ENCODE results near the gene PFKFB3. TPM values are rescaled to one million over a fixed set of nuclear protein-coding genes. Genes with fewer than 3 reads are reported as not detected.
"Not testable (repeated sequence)": the region's sequence is repeated elsewhere in the genome, so short reads cannot be mapped to it uniquely, and the experiment has no call there.

Gene PFKFB3
- total and polyA plus RNA-seq, 4 donors: 31.4 to 140 (median 80.6) TPM

DNA sequence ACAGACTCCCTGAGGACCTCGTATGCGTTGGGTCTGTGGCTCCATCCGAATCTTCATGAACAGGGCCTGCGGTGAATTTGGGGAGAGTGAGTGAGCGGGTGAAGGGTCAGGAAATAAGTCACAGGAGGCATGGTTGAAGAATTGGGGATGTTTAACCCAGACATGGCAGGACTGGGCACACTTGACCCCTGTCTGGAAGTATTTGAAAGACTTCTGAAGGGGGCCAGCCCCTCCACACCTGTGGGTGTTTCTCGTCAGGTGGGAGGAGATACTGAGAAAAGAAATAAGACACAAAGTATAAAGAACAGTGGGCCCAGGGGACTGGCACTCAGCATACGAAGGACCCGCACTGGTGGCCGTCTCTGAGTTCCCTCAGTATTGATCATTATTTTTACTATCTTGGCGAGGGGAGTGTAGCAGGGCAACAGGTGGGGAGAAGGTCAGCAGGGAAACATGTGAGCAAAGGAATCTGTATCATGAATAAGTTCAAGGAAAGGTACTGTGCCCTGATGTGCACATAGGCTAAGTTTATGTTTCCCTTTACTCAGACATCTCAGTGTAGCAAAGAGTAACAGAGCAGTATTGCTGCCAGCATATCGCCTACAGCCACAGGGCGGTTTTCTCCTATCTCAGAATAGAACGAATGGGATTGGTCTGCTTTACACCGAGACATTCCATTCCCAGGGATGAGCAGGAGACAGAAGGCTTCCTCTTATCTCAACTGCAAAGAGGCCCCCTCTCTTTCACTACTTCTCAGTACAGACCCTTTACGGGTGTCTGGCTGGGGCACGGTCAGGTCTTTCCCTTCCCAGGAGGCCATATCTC, 38.2 kb upstream of the PFKFB3 start:
- DNase-seq (peak in 1 of 2 donors; percentile 21), ATAC-seq (ENCODE audit: low FRiP score) (no peak)
- intact Hi-C loops (cut with DNase I): loop anchor here in 1 of 2 donors (5.0 kb wide), 1 partner anchor 38 kb away; the partner anchor contains the start of gene PFKFB3
- Histone ChIP-seq H3K27me3 (ENCODE audit: control insufficient read depth in 1 of 2, insufficient read depth in 2 of 2, low read length in 1 of 2) (no peaks in the 10 kb centered on the region), H3K9me3 (ENCODE audit: control insufficient read depth, low read length) (no peaks in the 10 kb centered on the region), H3K4me1 (ENCODE audit: control insufficient read depth in 1 of 2, insufficient read depth in 2 of 2, low read length in 2 of 2) (no peaks in the 10 kb centered on the region), H3K4me3 (ENCODE audit: low read length in 2 of 2) (peak overlapping the region; percentile 44 to 66), H3K36me3 (ENCODE audit: control insufficient read depth in 1 of 2, insufficient read depth in 2 of 2, low read length in 1 of 2) (no peaks in the 10 kb centered on the region), H3K27ac (ENCODE audit: low read depth in 1 of 2, low read length in 2 of 2) (peak overlapping the region; percentile 9 to 64)
- WGBS, 2 donors: 25 to 29% methylated on average over 16 of the region's 16 CpGs

DNA sequence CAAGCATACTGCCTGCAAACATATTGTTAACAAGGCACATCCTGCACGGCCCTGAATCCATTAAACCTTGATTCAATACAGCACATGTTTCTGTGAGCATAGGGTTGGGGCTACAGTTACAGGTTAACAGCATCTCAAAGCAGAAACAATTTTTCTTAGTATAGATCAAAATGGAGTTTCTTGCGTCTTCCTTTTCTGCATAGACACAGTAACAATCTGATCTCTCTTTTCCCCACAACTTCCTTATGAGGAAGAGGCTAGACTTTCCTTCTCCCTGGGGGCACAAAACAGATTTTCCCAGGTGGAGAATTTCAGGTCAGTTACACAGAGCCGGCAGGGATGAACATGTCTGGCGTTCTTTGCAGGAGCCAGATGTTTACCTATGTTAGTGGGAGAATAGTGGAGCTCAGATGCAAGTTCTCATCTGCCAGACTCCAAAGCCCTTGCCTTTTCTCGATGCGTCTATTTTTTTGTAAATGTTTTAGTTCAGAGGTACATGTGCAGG, 37.5 kb upstream of the PFKFB3 start:
- Histone ChIP-seq H3K9me3 (ENCODE audit: control insufficient read depth, low read length) (no peaks in the 10 kb centered on the region), H3K27me3 (ENCODE audit: control insufficient read depth in 1 of 2, insufficient read depth in 2 of 2, low read length in 1 of 2) (no peaks in the 10 kb centered on the region), H3K4me1 (ENCODE audit: control insufficient read depth in 1 of 2, insufficient read depth in 2 of 2, low read length in 2 of 2) (no peaks in the 10 kb centered on the region), H3K4me3 (ENCODE audit: low read length in 2 of 2) (no peak overlapping the region), H3K27ac (ENCODE audit: low read depth in 1 of 2, low read length in 2 of 2) (no peak overlapping the region), H3K36me3 (ENCODE audit: control insufficient read depth in 1 of 2, insufficient read depth in 2 of 2, low read length in 1 of 2) (no peaks in the 10 kb centered on the region)
- ATAC-seq (ENCODE audit: low FRiP score) (no peak), DNase-seq (no peak)
- intact Hi-C loops (cut with DNase I): loop anchor here in 1 of 2 donors (5.0 kb wide), 1 partner anchor 37 kb away; the partner anchor contains the start of gene PFKFB3
- WGBS, 2 donors: 55 to 62% methylated on average over 6 of the region's 6 CpGs

DNA sequence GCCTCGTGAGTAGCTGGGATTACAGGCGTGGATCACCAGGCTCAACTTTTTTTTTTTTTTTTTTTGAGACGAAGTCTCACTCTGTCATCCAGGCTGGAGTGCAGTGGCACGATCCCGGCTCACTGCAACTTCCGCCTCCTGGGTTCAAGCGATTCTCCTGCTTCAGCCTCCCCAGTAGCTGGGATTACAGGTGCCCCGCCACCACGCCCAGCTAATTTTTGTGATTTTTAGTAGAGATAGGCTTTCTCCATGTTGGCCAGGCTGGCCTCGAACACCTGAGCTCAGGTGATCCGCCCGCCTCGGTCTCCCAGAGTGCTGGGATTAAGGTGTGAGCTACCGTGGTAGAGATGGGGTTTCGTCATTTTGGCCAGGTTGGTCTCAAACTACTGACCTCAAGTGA, 36.8 kb upstream of the PFKFB3 start:
- WGBS, 2 donors: 93 to 96% methylated on average over 15 of the region's 15 CpGs
- not testable (repeated sequence) for H3K27ac ChIP-seq (ENCODE audit: low read depth in 1 of 2, low read length in 2 of 2); H3K4me1 ChIP-seq (ENCODE audit: control insufficient read depth in 1 of 2, insufficient read depth in 2 of 2, low read length in 2 of 2)

DNA sequence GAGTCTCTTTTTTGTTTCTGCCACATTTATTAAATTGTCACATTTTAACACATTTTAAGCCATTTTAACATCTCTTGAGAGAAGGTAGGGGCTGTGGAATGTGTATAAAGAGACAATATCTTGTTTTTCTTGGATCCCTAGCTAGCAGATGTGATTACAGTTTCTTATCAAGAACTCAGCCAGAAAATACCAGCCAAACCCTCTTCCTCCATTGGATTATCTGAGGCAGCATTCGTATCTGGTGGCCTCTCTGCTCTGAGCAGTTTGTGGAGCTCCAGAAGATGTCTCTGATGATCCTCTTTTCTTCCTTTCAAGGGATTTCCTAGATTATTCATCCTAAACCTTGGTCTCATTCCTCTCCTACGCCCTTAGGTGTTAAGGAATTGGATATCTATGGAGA, 35.3 kb upstream of the PFKFB3 start:
- intact Hi-C loops (cut with DNase I): loop anchor here in 1 of 2 donors (5.0 kb wide), 1 partner anchor 35 kb away; the partner anchor contains the start of gene PFKFB3
- no peaks in the 10 kb centered on the region for H3K9me3 ChIP-seq (ENCODE audit: control insufficient read depth, low read length)
- ATAC-seq (ENCODE audit: low FRiP score) (no peak), DNase-seq (no peak)
- H3K4me1 ChIP-seq (ENCODE audit: control insufficient read depth in 1 of 2, insufficient read depth in 2 of 2, low read length in 2 of 2): no peaks in the 10 kb centered on the region
- H3K4me3 ChIP-seq (ENCODE audit: low read length in 2 of 2): no peak overlapping the region
- H3K27ac ChIP-seq (ENCODE audit: low read depth in 1 of 2, low read length in 2 of 2): no peak overlapping the region
- 76 to 86% methylated on average over 2 of the region's 2 CpGs for whole genome bisulfite sequencing, 2 donors
- H3K27me3 ChIP-seq (ENCODE audit: control insufficient read depth in 1 of 2, insufficient read depth in 2 of 2, low read length in 1 of 2): no peaks in the 10 kb centered on the region
- no peaks in the 10 kb centered on the region for H3K36me3 ChIP-seq (ENCODE audit: control insufficient read depth in 1 of 2, insufficient read depth in 2 of 2, low read length in 1 of 2)

More for the DNA sequence above, 36.8 kb upstream of the PFKFB3 start:
- not testable (repeated sequence) for H3K4me3 ChIP-seq (ENCODE audit: low read length in 2 of 2); H3K9me3 ChIP-seq (ENCODE audit: control insufficient read depth, low read length); H3K27me3 ChIP-seq (ENCODE audit: control insufficient read depth in 1 of 2, insufficient read depth in 2 of 2, low read length in 1 of 2); ATAC-seq (ENCODE audit: low FRiP score); H3K36me3 ChIP-seq (ENCODE audit: control insufficient read depth in 1 of 2, insufficient read depth in 2 of 2, low read length in 1 of 2)
- DNase-seq: peak in 1 of 2 donors; percentile 17
- intact Hi-C loops (cut with DNase I): loop anchor here in 1 of 2 donors (5.0 kb wide), 1 partner anchor 36 kb away; the partner anchor contains the start of gene PFKFB3

DNA sequence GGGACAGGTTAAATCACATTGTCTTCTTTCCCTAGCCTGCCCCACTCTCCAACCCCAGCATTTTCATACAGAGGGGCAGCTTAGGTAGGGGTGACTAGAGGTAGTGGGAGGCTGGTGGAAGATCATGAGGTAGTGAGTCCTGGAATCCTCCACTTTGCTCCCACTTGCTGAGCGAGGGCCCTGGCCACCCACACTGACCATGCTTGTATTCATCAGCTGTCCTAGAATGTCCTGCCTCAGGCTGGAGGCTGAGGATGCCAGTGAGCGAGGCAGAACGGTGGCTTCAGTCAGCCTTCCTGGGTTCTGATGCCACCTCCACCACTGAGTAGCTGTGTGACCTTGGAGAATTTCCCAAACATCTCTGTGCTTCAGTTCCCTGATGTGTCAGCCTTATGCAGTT, 34.6 kb upstream of the PFKFB3 start:
- Histone ChIP-seq H3K36me3 (ENCODE audit: control insufficient read depth in 1 of 2, insufficient read depth in 2 of 2, low read length in 1 of 2) (no peaks in the 10 kb centered on the region), H3K27me3 (ENCODE audit: control insufficient read depth in 1 of 2, insufficient read depth in 2 of 2, low read length in 1 of 2) (no peaks in the 10 kb centered on the region), H3K9me3 (ENCODE audit: control insufficient read depth, low read length) (no peaks in the 10 kb centered on the region), H3K4me3 (ENCODE audit: low read length in 2 of 2) (no peak overlapping the region), H3K27ac (ENCODE audit: low read depth in 1 of 2, low read length in 2 of 2) (no peak overlapping the region), H3K4me1 (ENCODE audit: control insufficient read depth in 1 of 2, insufficient read depth in 2 of 2, low read length in 2 of 2) (no peaks in the 10 kb centered on the region)
- ATAC-seq (ENCODE audit: low FRiP score): no peak
- DNase-seq: peak in 1 of 2 donors; percentile 23
- intact Hi-C loops (cut with DNase I): loop anchor here in 1 of 2 donors (5.0 kb wide), 1 partner anchor 34 kb away; the partner anchor contains the start of gene PFKFB3
- 61 to 73% methylated on average over 3 of the region's 3 CpGs for WGBS, 2 donors

DNA sequence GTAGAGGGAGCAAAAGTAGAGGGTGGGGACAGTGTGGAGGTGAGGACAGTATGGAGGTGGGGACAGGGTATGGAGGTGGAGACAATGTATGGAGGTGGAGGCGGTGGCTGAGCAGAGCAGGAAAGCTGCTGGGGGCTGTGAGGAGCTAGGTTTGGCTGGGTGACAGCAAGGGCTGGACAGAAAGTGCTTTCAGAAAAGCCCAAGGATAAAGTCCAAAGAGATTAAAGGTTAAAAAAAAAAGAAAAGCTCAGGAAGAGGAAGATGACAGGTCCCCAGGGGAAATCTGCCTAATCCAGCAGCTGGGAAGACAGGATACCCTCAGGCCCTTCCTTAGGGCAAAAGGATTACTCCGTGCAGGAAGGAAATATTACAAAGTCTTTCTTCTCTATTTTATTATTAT, 32.1 kb upstream of the PFKFB3 start:
- Histone ChIP-seq H3K4me3 (ENCODE audit: low read length in 2 of 2) (no peak overlapping the region), H3K9me3 (ENCODE audit: control insufficient read depth, low read length) (no peaks in the 10 kb centered on the region), H3K4me1 (ENCODE audit: control insufficient read depth in 1 of 2, insufficient read depth in 2 of 2, low read length in 2 of 2) (peaks cover 0 to 4% of the 10 kb centered on the region in 2 donors), H3K27ac (ENCODE audit: low read depth in 1 of 2, low read length in 2 of 2) (no peak overlapping the region), H3K27me3 (ENCODE audit: control insufficient read depth in 1 of 2, insufficient read depth in 2 of 2, low read length in 1 of 2) (no peaks in the 10 kb centered on the region), H3K36me3 (ENCODE audit: control insufficient read depth in 1 of 2, insufficient read depth in 2 of 2, low read length in 1 of 2) (no peaks in the 10 kb centered on the region)
- 84 to 88% methylated on average over 2 of the region's 2 CpGs for WGBS, 2 donors
- DNase-seq (peak in 1 of 2 donors; percentile 29), ATAC-seq (ENCODE audit: low FRiP score) (no peak)
- intact Hi-C loops (cut with DNase I): no loop called here

DNA sequence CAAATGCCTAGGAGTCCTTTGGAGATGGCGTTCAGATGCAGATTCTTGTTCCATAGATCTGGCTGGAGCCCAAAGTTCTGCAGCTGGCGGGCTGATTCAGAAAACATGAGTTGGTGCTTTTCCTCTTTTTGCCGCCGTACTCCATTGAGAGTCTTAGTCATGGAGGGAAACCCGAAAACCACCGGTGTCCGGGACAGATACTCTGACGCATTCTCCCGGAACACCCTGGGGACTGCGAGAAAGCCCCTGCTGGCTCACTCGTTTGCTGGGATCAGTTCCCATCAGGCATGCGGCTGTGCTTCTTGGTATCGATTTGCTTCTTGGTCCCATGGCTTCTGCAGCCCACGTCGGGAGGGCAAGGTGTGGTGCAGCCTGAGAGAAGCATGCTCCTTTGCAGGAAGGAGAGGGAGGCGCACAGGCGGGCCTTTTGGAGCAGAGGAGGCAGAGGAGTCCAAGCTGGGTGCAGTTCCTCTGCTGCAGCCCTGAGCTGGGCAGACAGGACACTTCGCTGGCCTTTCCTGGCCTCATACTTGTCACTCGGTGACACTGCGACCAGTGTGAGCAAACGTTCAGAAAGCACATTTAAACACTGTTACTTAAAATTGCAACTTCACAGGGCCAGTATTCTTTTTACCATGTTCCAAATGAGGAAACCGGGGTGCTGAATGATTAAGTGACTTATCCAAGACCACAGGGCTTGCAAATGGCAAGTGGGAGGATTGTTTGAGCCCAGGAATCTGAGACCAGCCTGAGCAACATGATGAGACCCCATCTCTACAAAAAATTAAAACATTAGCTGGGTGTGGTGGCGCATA, 30.6 kb upstream of the PFKFB3 start:
- H3K4me1 ChIP-seq (ENCODE audit: control insufficient read depth in 1 of 2, insufficient read depth in 2 of 2, low read length in 2 of 2): peaks cover 0 to 4% of the 10 kb centered on the region in 2 donors
- peak overlapping the region in 1 of 2 donors; percentile 27 for H3K27ac ChIP-seq (ENCODE audit: low read depth in 1 of 2, low read length in 2 of 2)
- no peaks in the 10 kb centered on the region for H3K9me3 ChIP-seq (ENCODE audit: control insufficient read depth, low read length)
- H3K36me3 ChIP-seq (ENCODE audit: control insufficient read depth in 1 of 2, insufficient read depth in 2 of 2, low read length in 1 of 2): no peaks in the 10 kb centered on the region
- H3K4me3 ChIP-seq (ENCODE audit: low read length in 2 of 2): no peak overlapping the region
- intact Hi-C loops (cut with DNase I): no loop called here
- ATAC-seq (ENCODE audit: low FRiP score) (peak; percentile 52), DNase-seq (peak; percentile 86)
- WGBS, 2 donors: 65 to 66% methylated on average over 23 of the region's 23 CpGs
- H3K27me3 ChIP-seq (ENCODE audit: control insufficient read depth in 1 of 2, insufficient read depth in 2 of 2, low read length in 1 of 2): no peaks in the 10 kb centered on the region

DNA sequence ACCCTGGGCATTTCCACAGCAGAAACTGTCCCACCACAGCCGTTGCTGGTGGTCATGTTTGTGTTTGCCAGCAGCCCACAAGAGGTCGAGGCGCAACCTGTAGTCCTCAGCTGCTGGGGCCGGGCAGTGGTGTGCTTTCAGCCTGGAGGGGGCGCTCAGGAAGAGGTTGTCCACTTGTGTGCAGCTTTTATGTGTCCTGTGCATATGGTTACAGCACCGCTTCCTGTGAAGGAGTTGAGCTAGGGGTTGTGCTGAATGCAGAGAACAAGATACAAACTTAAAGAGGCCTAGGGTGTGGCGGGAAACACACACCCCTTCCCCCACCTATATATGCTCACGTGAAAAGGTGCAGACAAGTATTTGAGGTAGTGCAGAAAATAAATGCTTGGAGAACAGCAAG, 29.5 kb upstream of the PFKFB3 start:
- WGBS, 2 donors: 62 to 66% methylated on average over 8 of the region's 8 CpGs
- DNase-seq (peak in 1 of 2 donors; percentile 61), ATAC-seq (ENCODE audit: low FRiP score) (no peak)
- H3K4me3 ChIP-seq (ENCODE audit: low read length in 2 of 2): no peak overlapping the region
- H3K4me1 ChIP-seq (ENCODE audit: control insufficient read depth in 1 of 2, insufficient read depth in 2 of 2, low read length in 2 of 2): peaks cover 0 to 4% of the 10 kb centered on the region in 2 donors
- no peaks in the 10 kb centered on the region for H3K27me3 ChIP-seq (ENCODE audit: control insufficient read depth in 1 of 2, insufficient read depth in 2 of 2, low read length in 1 of 2)
- no peaks in the 10 kb centered on the region for H3K9me3 ChIP-seq (ENCODE audit: control insufficient read depth, low read length)
- H3K27ac ChIP-seq (ENCODE audit: low read depth in 1 of 2, low read length in 2 of 2): peak overlapping the region; percentile 50 to 94
- no peaks in the 10 kb centered on the region for H3K36me3 ChIP-seq (ENCODE audit: control insufficient read depth in 1 of 2, insufficient read depth in 2 of 2, low read length in 1 of 2)
- intact Hi-C loops (cut with DNase I): no loop called here

All from aorta (tissue), 5 donors.